WERI-Rb-1 (cell line): ENCODE measurements around the gene TSEN2.
"Not testable (repeated sequence)": the region's sequence is repeated elsewhere in the genome, so short reads cannot be mapped to it uniquely, and the experiment has no call there.

Source experiments
- DNase-seq: peaks from one replicate; pipeline ENCODE4 v3.0.0-alpha.2; 2020
- H3K27ac ChIP-seq: fragments of 250-450 bp; sonication (Bioruptor Pico); 2 replicates; pipeline ENCODE4 v1.5.1; 2020; ENCODE audit warnings: mild to moderate bottlenecking, moderate library complexity
- H3K27me3 ChIP-seq: fragments of 250-450 bp; sonication (Bioruptor Pico); 2 replicates; pipeline ENCODE4 v1.5.1; 2021; ENCODE audit warnings: mild to moderate bottlenecking, low read depth, moderate library complexity; ENCODE audit not compliant: insufficient read depth, severe bottlenecking
- H3K36me3 ChIP-seq: fragments of 250-450 bp; sonication (Bioruptor Pico); 2 replicates; pipeline ENCODE4 v1.5.1; 2020; ENCODE audit warnings: mild to moderate bottlenecking, moderate library complexity
- H3K4me3 ChIP-seq: 2 replicates; pipeline ENCODE4 v1.5.1; 2011; ENCODE audit warnings: low read depth, mild to moderate bottlenecking, control low read depth, low read length
- H3K9me3 ChIP-seq: fragments of 250-450 bp; sonication (Bioruptor Pico); 2 replicates; pipeline ENCODE4 v1.5.1; 2021; ENCODE audit warnings: mild to moderate bottlenecking, moderate library complexity; ENCODE audit not compliant: severe bottlenecking
- TF ChIP-seq, protein P1 (sequence below): IDR thresholded peaks from 2 replicates; pipeline ENCODE4 v1.5.1; 2011; ENCODE audit warnings: low read depth, mild to moderate bottlenecking, control low read depth, inconsistent platforms, low read length

Gene TSEN2

DNA sequence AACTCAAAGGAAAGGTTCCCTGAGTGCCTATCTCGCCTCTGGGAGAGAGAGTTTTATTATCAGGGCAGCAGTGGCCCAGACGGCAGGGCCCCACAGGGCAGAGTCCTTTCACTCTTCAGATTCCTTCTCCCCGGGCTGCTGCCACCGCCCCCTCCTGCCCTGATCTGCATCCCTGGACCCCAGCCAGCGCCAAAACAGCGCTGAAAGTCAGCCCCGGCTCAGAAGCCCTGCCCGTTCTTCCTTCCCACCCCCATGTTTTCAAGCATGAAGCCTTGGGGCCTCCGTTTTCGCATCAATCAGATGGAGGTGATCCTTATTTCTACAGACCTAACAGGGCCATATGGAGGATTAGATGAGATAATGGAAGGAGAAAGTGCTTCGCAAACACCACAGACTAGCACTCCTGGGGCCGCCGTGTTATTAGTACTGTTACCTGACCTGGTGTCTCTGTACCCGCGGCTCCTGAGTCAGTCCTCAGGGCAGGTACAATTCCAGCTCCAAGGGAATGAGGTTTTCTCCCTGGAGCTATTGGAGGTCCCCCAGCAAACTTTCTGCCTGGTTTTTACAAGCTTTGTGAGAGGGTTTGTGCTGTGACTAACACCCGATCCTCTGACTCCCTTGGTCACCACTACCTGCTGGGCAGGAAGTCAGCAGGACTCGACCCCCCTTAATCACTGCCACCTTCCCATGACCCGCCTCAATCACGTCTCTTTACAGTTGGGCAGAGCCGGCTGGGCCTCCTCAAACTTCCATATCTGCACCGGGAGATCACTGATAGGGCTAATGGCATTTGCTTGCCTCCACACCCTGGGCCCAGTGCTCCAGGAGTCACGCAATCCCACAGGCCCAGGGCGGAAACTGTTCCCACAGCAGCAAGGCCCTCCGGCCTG, 39.5 kb upstream of the TSEN2 start:
- Histone ChIP-seq H3K4me3 (no peak overlapping the region), H3K27ac (no peak overlapping the region), H3K27me3 (no peaks in the 10 kb centered on the region), H3K36me3 (no peaks in the 10 kb centered on the region), H3K9me3 (no peaks in the 10 kb centered on the region)
- no peak for DNase-seq
- TF ChIP-seq, protein P1, sequence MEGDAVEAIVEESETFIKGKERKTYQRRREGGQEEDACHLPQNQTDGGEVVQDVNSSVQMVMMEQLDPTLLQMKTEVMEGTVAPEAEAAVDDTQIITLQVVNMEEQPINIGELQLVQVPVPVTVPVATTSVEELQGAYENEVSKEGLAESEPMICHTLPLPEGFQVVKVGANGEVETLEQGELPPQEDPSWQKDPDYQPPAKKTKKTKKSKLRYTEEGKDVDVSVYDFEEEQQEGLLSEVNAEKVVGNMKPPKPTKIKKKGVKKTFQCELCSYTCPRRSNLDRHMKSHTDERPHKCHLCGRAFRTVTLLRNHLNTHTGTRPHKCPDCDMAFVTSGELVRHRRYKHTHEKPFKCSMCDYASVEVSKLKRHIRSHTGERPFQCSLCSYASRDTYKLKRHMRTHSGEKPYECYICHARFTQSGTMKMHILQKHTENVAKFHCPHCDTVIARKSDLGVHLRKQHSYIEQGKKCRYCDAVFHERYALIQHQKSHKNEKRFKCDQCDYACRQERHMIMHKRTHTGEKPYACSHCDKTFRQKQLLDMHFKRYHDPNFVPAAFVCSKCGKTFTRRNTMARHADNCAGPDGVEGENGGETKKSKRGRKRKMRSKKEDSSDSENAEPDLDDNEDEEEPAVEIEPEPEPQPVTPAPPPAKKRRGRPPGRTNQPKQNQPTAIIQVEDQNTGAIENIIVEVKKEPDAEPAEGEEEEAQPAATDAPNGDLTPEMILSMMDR: no peak

DNA sequence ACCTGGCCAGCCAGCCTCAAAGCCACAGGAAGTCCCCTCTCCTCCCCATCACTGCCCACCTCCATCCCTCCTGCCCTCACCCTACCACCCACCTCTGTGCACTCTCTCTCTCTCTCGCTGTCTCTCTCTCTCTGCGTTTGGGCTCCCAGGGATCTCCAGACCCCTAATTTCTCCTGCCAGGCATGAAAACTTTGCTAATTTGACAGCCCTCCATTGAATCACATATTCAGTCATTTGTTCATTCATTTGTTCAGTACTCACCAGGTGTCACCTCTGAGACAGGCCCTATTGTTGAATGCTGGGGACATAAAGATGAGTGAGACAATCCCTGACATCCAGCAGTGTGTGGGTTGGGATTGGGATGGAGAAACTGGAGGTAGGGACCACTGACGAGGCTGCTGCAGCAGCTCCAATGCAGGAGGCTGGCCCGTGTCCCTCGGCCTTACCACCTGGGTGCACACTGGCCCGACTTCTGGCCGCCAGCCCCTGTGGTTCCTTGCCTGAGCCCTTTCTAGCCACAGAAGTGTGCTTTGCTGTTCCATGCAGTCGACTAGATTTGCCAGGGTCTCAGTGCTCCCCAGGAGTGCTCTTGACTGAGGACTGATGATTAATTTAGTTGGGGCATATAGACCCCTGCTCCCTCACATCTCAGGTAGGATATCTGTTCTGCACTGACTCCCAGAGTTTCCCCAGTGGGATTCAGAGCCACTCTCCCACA, 38.6 kb upstream of the TSEN2 start:
- TF ChIP-seq, protein P1: no peak
- Histone ChIP-seq H3K9me3 (no peaks in the 10 kb centered on the region), H3K27ac (no peak overlapping the region), H3K36me3 (no peaks in the 10 kb centered on the region), H3K27me3 (no peaks in the 10 kb centered on the region), H3K4me3 (no peak overlapping the region)
- no peak for DNase-seq

DNA sequence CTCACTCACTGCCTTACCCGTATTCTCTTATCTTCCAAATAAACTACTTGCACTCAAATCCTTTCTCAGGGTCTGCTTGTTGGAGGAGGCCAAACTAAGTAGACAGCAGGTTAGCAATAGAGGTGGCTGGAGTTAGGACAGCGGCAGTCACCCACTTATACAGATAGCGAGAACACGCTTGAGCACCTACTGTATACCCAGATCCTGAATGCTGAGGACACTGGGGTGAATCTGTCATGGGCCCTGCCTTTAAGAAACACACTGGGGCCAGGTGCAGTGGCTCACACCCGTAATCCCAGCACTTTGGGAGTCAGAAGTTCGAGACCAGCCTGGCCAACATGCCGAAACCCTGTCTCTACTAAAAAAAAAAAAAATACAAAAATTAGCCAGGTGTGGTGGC, 38.0 kb upstream of the TSEN2 start:
- Histone ChIP-seq H3K9me3 (no peaks in the 10 kb centered on the region), H3K27me3 (no peaks in the 10 kb centered on the region), H3K4me3 (no peak overlapping the region), H3K27ac (no peak overlapping the region), H3K36me3 (no peaks in the 10 kb centered on the region)
- DNase-seq: no peak
- TF ChIP-seq, protein P1: no peak

DNA sequence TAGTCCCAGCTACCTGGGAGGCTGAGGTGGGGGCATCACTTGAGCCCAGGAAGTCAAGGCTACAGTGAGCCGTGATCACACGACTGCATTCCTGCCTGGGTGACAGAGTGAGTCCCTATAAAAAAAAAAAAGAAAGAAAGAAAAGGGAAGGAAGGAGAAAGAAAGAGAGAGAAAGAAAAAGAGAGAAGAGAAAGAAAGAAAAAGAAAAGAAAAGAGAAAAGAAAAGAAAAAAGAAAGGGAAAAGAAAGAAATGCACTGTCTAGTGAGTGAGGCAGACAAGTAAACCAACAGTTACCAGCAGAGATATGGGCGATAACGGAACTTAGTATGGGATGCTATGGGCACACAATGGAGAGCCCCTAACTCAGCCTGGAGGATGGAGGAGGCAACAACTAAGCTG, 37.2 kb upstream of the TSEN2 start:
- no peak overlapping the region for H3K27ac ChIP-seq
- DNase-seq: no peak
- TF ChIP-seq, protein P1: no peak
- H3K9me3 ChIP-seq: no peaks in the 10 kb centered on the region
- H3K4me3 ChIP-seq: no peak overlapping the region
- no peaks in the 10 kb centered on the region for H3K27me3 ChIP-seq
- no peaks in the 10 kb centered on the region for H3K36me3 ChIP-seq

DNA sequence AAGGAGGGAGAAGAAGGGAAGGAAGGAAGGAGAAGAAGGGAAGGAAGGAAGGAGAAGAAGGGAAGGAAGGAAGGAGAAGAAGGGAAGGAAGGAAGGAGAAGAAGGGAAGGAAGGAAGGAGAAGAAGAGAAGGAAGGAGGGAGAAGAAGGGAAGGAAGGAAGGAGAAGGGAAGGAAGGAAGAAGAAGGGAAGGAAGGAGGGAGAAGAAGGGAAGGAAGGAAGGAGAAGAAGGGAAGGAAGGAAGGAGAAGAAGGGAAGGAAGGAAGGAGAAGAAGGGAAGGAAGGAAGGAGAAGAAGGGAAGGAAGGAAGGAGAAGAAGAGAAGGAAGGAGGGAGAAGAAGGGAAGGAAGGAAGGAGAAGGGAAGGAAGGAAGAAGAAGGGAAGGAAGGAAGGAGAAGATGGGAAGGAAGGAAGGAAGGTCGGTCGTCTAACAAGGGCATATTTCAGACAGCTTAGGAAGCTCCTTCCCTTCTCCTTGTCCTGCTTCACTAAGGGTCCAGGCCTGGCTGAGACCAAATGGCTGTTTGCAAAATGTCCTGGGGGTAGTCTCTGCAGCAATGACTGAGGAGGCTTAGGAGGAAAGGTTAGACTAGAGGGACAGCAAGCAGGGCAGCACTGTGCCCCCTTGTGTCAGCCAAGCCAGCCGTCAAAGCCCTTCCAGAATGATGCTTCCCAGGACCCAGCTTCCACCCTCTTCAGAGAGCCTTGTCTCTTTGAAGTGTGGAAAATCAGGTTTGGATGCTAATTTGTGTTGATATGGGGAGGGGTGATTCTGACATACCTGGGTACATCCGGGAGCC, 35.7 kb upstream of the TSEN2 start:
- not testable (repeated sequence) for H3K36me3 ChIP-seq, H3K9me3 ChIP-seq, DNase-seq, H3K4me3 ChIP-seq, H3K27me3 ChIP-seq, H3K27ac ChIP-seq
- TF ChIP-seq, protein P1: peak; percentile 20; the same call in 1 of the 2 replicates
